Neural crest cell (in vitro differentiated cells): Measurements from ENCODE around the gene NR2C2. TPM values are rescaled to one million over a fixed set of nuclear protein-coding genes. Genes with fewer than 3 reads are reported as not detected.

Experiments used
- DNase-seq: peaks from one replicate; pipeline ENCODE4 v3.0.0; 2021; ENCODE audit warnings: low read depth, mixed read lengths, low spot score
- H3K27ac Mint-ChIP-seq: one replicate; pipeline ENCODE4 v1.8.0; 2021; ENCODE audit warnings: mild to moderate bottlenecking, mixed read lengths; ENCODE audit not compliant: unreplicated experiment
- H3K27me3 Mint-ChIP-seq: 2 replicates; pipeline ENCODE4 v1.8.0; 2021; ENCODE audit warnings: low read depth, mild to moderate bottlenecking, mixed read lengths
- H3K36me3 Mint-ChIP-seq: 2 replicates; pipeline ENCODE4 v1.8.0; 2021; ENCODE audit warnings: low read depth, mild to moderate bottlenecking, mixed read lengths
- H3K4me1 Mint-ChIP-seq: 2 replicates; pipeline ENCODE4 v1.8.0; 2021; ENCODE audit warnings: mixed read lengths
- H3K4me3 Mint-ChIP-seq: one replicate; pipeline ENCODE4 v1.8.0; 2021; ENCODE audit warnings: mild to moderate bottlenecking, mixed read lengths
- H3K9me3 Mint-ChIP-seq: 2 replicates; pipeline ENCODE4 v1.8.0; 2021; ENCODE audit warnings: mixed read lengths
- total RNA-seq: library from RNA; stranded (reverse); gene quantifications from 2 replicates; pipeline ENCODE4 v1.2.1, GENCODE V29; 2021
- TF ChIP-seq, protein P1 (sequence below): fragments of 200-600 bp; sonication (generic); conservative IDR thresholded peaks from 2 replicates; pipeline ENCODE4 v1.5.0; 2021; ENCODE audit warnings: antibody characterized with exemption, mild to moderate bottlenecking

NR2C2 gene
- total RNA-seq, 1 donor from 2014 or later = 34.4 TPM

DNA sequence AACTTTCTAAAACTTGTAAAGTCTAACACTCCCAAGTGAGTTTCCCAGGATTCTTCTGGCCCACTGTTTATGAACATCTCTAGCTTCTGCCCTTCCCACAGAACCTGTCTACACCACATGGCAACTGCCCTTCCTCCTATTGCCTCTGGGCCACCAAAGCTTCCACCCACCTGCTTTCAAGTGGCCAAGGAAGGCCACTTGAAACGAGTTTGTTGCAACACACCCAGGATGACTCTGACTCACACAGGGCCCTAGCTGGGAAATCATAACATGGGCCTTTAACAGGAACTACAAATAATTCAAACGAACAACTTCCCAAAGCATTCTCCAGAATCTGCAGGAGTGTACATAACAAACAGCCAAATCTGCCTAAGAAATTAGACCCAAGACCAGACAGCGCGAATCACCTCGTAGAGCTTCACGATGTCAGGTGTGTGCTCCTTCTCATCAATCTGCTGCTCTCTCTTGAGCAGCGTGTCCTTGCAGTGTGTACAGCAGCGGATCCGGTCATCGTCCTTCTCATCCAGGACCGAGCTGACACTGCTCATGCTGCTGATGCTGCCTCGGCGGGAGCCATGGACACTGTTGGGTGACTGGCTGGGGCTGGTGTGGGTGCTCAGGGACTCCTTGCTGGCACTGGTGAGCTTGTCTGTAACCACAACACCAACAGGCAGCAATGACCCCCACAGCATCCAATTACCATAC, 134.7 kb downstream of the NR2C2 start:
- Mint-ChIP-seq H3K36me3 (peaks cover 12% of the 10 kb centered on the region), H3K9me3 (no peaks in the 10 kb centered on the region), H3K4me1 (no peaks in the 10 kb centered on the region), H3K4me3 (no peak overlapping the region), H3K27ac (no peak overlapping the region), H3K27me3 (no peaks in the 10 kb centered on the region)
- DNase-seq = no peak
- TF ChIP-seq, protein P1, sequence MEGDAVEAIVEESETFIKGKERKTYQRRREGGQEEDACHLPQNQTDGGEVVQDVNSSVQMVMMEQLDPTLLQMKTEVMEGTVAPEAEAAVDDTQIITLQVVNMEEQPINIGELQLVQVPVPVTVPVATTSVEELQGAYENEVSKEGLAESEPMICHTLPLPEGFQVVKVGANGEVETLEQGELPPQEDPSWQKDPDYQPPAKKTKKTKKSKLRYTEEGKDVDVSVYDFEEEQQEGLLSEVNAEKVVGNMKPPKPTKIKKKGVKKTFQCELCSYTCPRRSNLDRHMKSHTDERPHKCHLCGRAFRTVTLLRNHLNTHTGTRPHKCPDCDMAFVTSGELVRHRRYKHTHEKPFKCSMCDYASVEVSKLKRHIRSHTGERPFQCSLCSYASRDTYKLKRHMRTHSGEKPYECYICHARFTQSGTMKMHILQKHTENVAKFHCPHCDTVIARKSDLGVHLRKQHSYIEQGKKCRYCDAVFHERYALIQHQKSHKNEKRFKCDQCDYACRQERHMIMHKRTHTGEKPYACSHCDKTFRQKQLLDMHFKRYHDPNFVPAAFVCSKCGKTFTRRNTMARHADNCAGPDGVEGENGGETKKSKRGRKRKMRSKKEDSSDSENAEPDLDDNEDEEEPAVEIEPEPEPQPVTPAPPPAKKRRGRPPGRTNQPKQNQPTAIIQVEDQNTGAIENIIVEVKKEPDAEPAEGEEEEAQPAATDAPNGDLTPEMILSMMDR = no peak

DNA sequence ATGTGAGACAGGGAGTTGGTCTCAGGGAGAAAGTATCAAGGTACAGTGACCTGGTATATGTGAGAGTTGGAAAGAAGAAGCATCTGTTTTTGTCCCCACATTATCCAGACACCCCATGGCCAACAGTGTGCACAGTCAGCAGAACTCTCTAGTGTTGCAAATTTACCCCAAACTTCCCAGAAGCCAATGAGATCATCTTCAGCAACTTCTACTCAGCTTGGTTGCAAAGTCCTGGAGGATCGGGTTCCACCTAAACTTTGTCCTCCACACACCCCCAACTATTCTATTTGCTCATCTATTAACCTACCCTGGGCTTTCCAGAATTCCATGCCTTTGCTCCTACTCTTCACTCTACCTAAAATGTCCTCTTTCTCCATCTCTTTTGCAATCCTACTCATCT, 135.9 kb downstream of the NR2C2 start:
- TF ChIP-seq, protein P1 = no peak
- peaks cover 12% of the 10 kb centered on the region for H3K36me3 Mint-ChIP-seq
- no peaks in the 10 kb centered on the region for H3K4me1 Mint-ChIP-seq
- DNase-seq = no peak
- no peaks in the 10 kb centered on the region for H3K9me3 Mint-ChIP-seq
- no peaks in the 10 kb centered on the region for H3K27me3 Mint-ChIP-seq
- H3K4me3 Mint-ChIP-seq = no peak overlapping the region
- no peak overlapping the region for H3K27ac Mint-ChIP-seq

DNA sequence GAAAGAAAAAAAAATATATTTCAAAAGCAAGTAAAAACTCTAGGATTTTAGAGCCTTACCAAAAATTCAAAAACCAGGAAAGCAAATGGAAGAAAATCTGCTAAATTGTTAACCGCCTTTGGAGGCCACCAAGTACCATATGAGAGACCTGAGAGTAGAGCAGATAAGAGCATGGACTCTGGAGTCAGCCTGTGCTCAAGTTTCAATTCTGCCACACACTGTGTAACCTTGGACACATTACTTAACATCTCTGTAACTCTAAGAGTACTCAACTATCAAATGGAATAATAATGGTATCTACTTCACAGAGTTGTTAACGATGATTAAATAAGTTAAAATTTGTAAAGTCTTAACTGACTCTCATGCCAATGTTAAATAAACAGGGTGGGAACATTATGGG, 138.9 kb downstream of the NR2C2 start:
- no peak for DNase-seq
- TF ChIP-seq, protein P1 = no peak
- Mint-ChIP-seq H3K27ac (no peak overlapping the region), H3K4me3 (no peak overlapping the region), H3K36me3 (peaks cover 11% of the 10 kb centered on the region), H3K27me3 (no peaks in the 10 kb centered on the region), H3K4me1 (no peaks in the 10 kb centered on the region), H3K9me3 (no peaks in the 10 kb centered on the region)

- TF ChIP-seq, protein P1 = no peak
- no peaks in the 10 kb centered on the region for H3K27me3 Mint-ChIP-seq
- no peak overlapping the region for H3K4me3 Mint-ChIP-seq
- no peak for DNase-seq
- H3K9me3 Mint-ChIP-seq = no peaks in the 10 kb centered on the region
- H3K4me1 Mint-ChIP-seq = no peaks in the 10 kb centered on the region
- no peak overlapping the region for H3K27ac Mint-ChIP-seq
- peaks cover 9% of the 10 kb centered on the region for H3K36me3 Mint-ChIP-seq
Measured at GRCh38 chr3:15086699-15087098, 139.3 kb downstream of the NR2C2 start.

- no peaks in the 10 kb centered on the region for H3K9me3 Mint-ChIP-seq
- TF ChIP-seq, protein P1 = no peak
Measured at GRCh38 chr3:15089201-15089600, 141.8 kb downstream of the NR2C2 start.

More at GRCh38 chr3:15089201-15089600, 141.8 kb downstream of the NR2C2 start:
- Mint-ChIP-seq H3K4me3 (no peak overlapping the region), H3K36me3 (peaks cover 2% of the 10 kb centered on the region), H3K27me3 (no peaks in the 10 kb centered on the region), H3K27ac (no peak overlapping the region), H3K4me1 (no peaks in the 10 kb centered on the region)
- DNase-seq = no peak
